Measurements from ENCODE around the gene CCR8.
"Not testable (repeated sequence)": the region's sequence is repeated elsewhere in the genome, so short reads cannot be mapped to it uniquely, and the experiment has no call there.

CCR8 gene

DNA sequence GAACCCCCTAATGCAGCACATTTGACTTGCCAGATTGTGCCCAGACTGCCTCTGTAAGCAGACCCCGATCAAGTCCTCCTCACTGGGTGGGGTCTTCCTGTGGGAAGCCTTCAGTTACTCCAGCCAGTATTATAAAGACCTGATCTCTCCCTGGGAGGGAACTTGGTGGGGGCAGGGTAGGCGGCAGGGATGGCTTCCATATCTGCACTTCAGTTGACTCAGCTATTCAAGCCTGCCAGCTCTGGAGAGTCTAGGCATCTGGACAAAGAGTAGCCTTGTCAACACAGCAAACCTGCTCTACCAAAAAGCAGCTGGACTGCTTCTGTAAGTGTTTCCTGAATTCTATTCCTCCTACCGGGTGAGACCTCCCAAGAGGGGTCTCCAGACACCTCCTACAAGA is 32.7 kb downstream of the CCR8 start:
- Histone ChIP-seq H3K4ac (ENCODE audit: low read depth in 1 of 2, low read length in 2 of 2) (no peak overlapping the region), H2BK5ac (ENCODE audit: low read depth, low read length, poor library complexity, severe bottlenecking) (no peak overlapping the region), H2AFZ (ENCODE audit: low read depth, low read length) (no peak overlapping the region), H3K27ac (ENCODE audit: low read length, poor library complexity, severe bottlenecking) (no peak overlapping the region), H3K36me3 (ENCODE audit: control insufficient read depth in 1 of 2, insufficient read depth in 2 of 2, low read depth in 1 of 2, low read length in 2 of 2) (no peaks in the 10 kb centered on the region), H3K14ac (ENCODE audit: low read length in 2 of 2) (no peak overlapping the region), H3K79me1 (replicated peaks; ENCODE audit: low read length, poor library complexity, severe bottlenecking) (no peaks in the 10 kb centered on the region), H3K9me3 (ENCODE audit: control insufficient read depth, low read length) (no peaks in the 10 kb centered on the region), H3K9ac (ENCODE audit: low read length) (no peak overlapping the region), H3K4me2 (ENCODE audit: low read length, poor library complexity, severe bottlenecking) (no peak overlapping the region), H3K4me3 (ENCODE audit: insufficient read depth in 1 of 2, low read depth in 1 of 2, low read length in 2 of 2) (no peak overlapping the region), H3K27me3 (ENCODE audit: control insufficient read depth in 1 of 2, insufficient read depth in 1 of 2, low read length in 2 of 2) (peaks cover 0 to 9% of the 10 kb centered on the region in 2 experiments), H2BK12ac (ENCODE audit: low read length in 2 of 2) (no peak overlapping the region), H3K4me1 (ENCODE audit: control insufficient read depth, insufficient read depth, low read depth, low read length) (no peaks in the 10 kb centered on the region), H4K91ac (ENCODE audit: low read length) (no peak overlapping the region), H3K18ac (ENCODE audit: low read depth in 1 of 2, low read length in 2 of 2) (no peak overlapping the region), H2BK15ac (ENCODE audit: low read depth, poor library complexity, severe bottlenecking) (no peak overlapping the region), H4K8ac (ENCODE audit: low read length) (no peak overlapping the region), H2BK120ac (ENCODE audit: low read depth, low read length) (no peak overlapping the region), H2AK5ac (ENCODE audit: low read length, severe bottlenecking) (no peak overlapping the region), H3K23ac (ENCODE audit: low read length in 2 of 2) (no peak overlapping the region)
- 59% methylated on average over 3 of the region's 3 CpGs for WGBS
- no peak for DNase-seq

GRCh38 chr3:39362812-39363211 is 33.3 kb downstream of the CCR8 start:
- no peak overlapping the region for H3K18ac ChIP-seq (ENCODE audit: low read depth in 1 of 2, low read length in 2 of 2)
- no peak overlapping the region for H3K27ac ChIP-seq (ENCODE audit: low read length, poor library complexity, severe bottlenecking)
- DNase-seq = no peak
- H3K36me3 ChIP-seq (ENCODE audit: control insufficient read depth in 1 of 2, insufficient read depth in 2 of 2, low read depth in 1 of 2, low read length in 2 of 2) = no peaks in the 10 kb centered on the region
- H3K4ac ChIP-seq (ENCODE audit: low read depth in 1 of 2, low read length in 2 of 2) = no peak overlapping the region
- no peak overlapping the region for H4K8ac ChIP-seq (ENCODE audit: low read length)
- H3K14ac ChIP-seq (ENCODE audit: low read length in 2 of 2) = no peak overlapping the region
- H3K9me3 ChIP-seq (ENCODE audit: control insufficient read depth, low read length) = no peaks in the 10 kb centered on the region
- no peak overlapping the region for H3K4me2 ChIP-seq (ENCODE audit: low read length, poor library complexity, severe bottlenecking)
- H2BK15ac ChIP-seq (ENCODE audit: low read depth, poor library complexity, severe bottlenecking) = no peak overlapping the region
- 64% methylated on average over 2 of the region's 2 CpGs for WGBS
- H2BK5ac ChIP-seq (ENCODE audit: low read depth, low read length, poor library complexity, severe bottlenecking) = no peak overlapping the region
- H2AK5ac ChIP-seq (ENCODE audit: low read length, severe bottlenecking) = no peak overlapping the region
- H2AFZ ChIP-seq (ENCODE audit: low read depth, low read length) = no peak overlapping the region
- no peaks in the 10 kb centered on the region for H3K4me1 ChIP-seq (ENCODE audit: control insufficient read depth, insufficient read depth, low read depth, low read length)
- H4K91ac ChIP-seq (ENCODE audit: low read length) = no peak overlapping the region
- H3K27me3 ChIP-seq (ENCODE audit: control insufficient read depth in 1 of 2, insufficient read depth in 1 of 2, low read length in 2 of 2) = peaks cover 0 to 9% of the 10 kb centered on the region in 2 experiments
- no peak overlapping the region for H3K23ac ChIP-seq (ENCODE audit: low read length in 2 of 2)
- H2BK12ac ChIP-seq (ENCODE audit: low read length in 2 of 2) = no peak overlapping the region
- no peaks in the 10 kb centered on the region for H3K79me1 ChIP-seq (replicated peaks; ENCODE audit: low read length, poor library complexity, severe bottlenecking)
- H3K4me3 ChIP-seq (ENCODE audit: insufficient read depth in 1 of 2, low read depth in 1 of 2, low read length in 2 of 2) = no peak overlapping the region
- no peak overlapping the region for H2BK120ac ChIP-seq (ENCODE audit: low read depth, low read length)
- H3K9ac ChIP-seq (ENCODE audit: low read length) = no peak overlapping the region

GRCh38 chr3:39370450-39370849 is 40.9 kb downstream of the CCR8 start:
- H3K36me3 ChIP-seq (ENCODE audit: control insufficient read depth in 1 of 2, insufficient read depth in 2 of 2, low read depth in 1 of 2, low read length in 2 of 2); H2BK15ac ChIP-seq (ENCODE audit: low read depth, poor library complexity, severe bottlenecking); H3K4me3 ChIP-seq (ENCODE audit: insufficient read depth in 1 of 2, low read depth in 1 of 2, low read length in 2 of 2); H2BK5ac ChIP-seq (ENCODE audit: low read depth, low read length, poor library complexity, severe bottlenecking); H3K4me1 ChIP-seq (ENCODE audit: control insufficient read depth, insufficient read depth, low read depth, low read length); H2AK5ac ChIP-seq (ENCODE audit: low read length, severe bottlenecking); H2BK12ac ChIP-seq (ENCODE audit: low read length in 2 of 2); H4K91ac ChIP-seq (ENCODE audit: low read length); H2BK120ac ChIP-seq (ENCODE audit: low read depth, low read length); H3K14ac ChIP-seq (ENCODE audit: low read length in 2 of 2); H3K79me1 ChIP-seq (replicated peaks; ENCODE audit: low read length, poor library complexity, severe bottlenecking); H3K4me2 ChIP-seq (ENCODE audit: low read length, poor library complexity, severe bottlenecking); DNase-seq; H3K27ac ChIP-seq (ENCODE audit: low read length, poor library complexity, severe bottlenecking); H3K9ac ChIP-seq (ENCODE audit: low read length); H3K23ac ChIP-seq (ENCODE audit: low read length in 2 of 2); H3K4ac ChIP-seq (ENCODE audit: low read depth in 1 of 2, low read length in 2 of 2); H3K18ac ChIP-seq (ENCODE audit: low read depth in 1 of 2, low read length in 2 of 2); H3K9me3 ChIP-seq (ENCODE audit: control insufficient read depth, low read length); H3K27me3 ChIP-seq (ENCODE audit: control insufficient read depth in 1 of 2, insufficient read depth in 1 of 2, low read length in 2 of 2); H4K8ac ChIP-seq (ENCODE audit: low read length); H2AFZ ChIP-seq (ENCODE audit: low read depth, low read length): not testable (repeated sequence)
- no CpG with 5 or more reads among the region's 4 CpGs for WGBS

- Histone ChIP-seq H2AK5ac (ENCODE audit: low read length, severe bottlenecking) (no peak overlapping the region), H2AFZ (ENCODE audit: low read depth, low read length) (no peak overlapping the region), H3K4me3 (ENCODE audit: insufficient read depth in 1 of 2, low read depth in 1 of 2, low read length in 2 of 2) (no peak overlapping the region), H3K79me1 (replicated peaks; ENCODE audit: low read length, poor library complexity, severe bottlenecking) (no peaks in the 10 kb centered on the region), H3K27me3 (ENCODE audit: control insufficient read depth in 1 of 2, insufficient read depth in 1 of 2, low read length in 2 of 2) (peaks cover 0 to 11% of the 10 kb centered on the region in 2 experiments), H3K4me2 (ENCODE audit: low read length, poor library complexity, severe bottlenecking) (no peak overlapping the region), H3K9ac (ENCODE audit: low read length) (no peak overlapping the region), H2BK15ac (ENCODE audit: low read depth, poor library complexity, severe bottlenecking) (no peak overlapping the region), H3K27ac (ENCODE audit: low read length, poor library complexity, severe bottlenecking) (no peak overlapping the region), H3K14ac (ENCODE audit: low read length in 2 of 2) (no peak overlapping the region), H3K4ac (ENCODE audit: low read depth in 1 of 2, low read length in 2 of 2) (no peak overlapping the region), H3K23ac (ENCODE audit: low read length in 2 of 2) (no peak overlapping the region), H3K36me3 (ENCODE audit: control insufficient read depth in 1 of 2, insufficient read depth in 2 of 2, low read depth in 1 of 2, low read length in 2 of 2) (no peaks in the 10 kb centered on the region), H3K4me1 (ENCODE audit: control insufficient read depth, insufficient read depth, low read depth, low read length) (no peaks in the 10 kb centered on the region), H4K8ac (ENCODE audit: low read length) (no peak overlapping the region), H2BK5ac (ENCODE audit: low read depth, low read length, poor library complexity, severe bottlenecking) (no peak overlapping the region), H3K9me3 (ENCODE audit: control insufficient read depth, low read length) (no peaks in the 10 kb centered on the region), H4K91ac (ENCODE audit: low read length) (no peak overlapping the region), H2BK120ac (ENCODE audit: low read depth, low read length) (no peak overlapping the region), H2BK12ac (ENCODE audit: low read length in 2 of 2) (no peak overlapping the region), H3K18ac (ENCODE audit: low read depth in 1 of 2, low read length in 2 of 2) (no peak overlapping the region)
- DNase-seq = no peak
These were observed 43.3 kb downstream of the CCR8 start for GRCh38 chr3:39372833-39373232.
